Neural cell (in vitro differentiated cells): ENCODE measurements around the gene SNX32. TPM values are rescaled to one million over a fixed set of nuclear protein-coding genes. Genes with fewer than 3 reads are reported as not detected.
A peak's percentile ranks its signal among the peaks of the same experiment; 100 is the strongest.

Source experiments
- H2AFZ ChIP-seq: fragments of 200-600, 300-800 bp; sonication (generic), shearing (Covaris generic); 2 replicates; pipeline ENCODE4 v1.6.0; 2014; ENCODE audit warnings: low read depth, mild to moderate bottlenecking, antibody characterized with exemption, low read length, moderate library complexity
- H3F3A ChIP-seq: fragments of 200-600 bp; shearing (Covaris generic); 2 replicates; pipeline ENCODE4 v1.6.1; 2016; ENCODE audit warnings: mild to moderate bottlenecking, moderate library complexity, mixed read lengths, antibody characterized with exemption, low read length; ENCODE audit not compliant: insufficient read depth, poor library complexity, severe bottlenecking
- H3K27ac ChIP-seq: fragments of 200-600, 300-800 bp; sonication (generic), shearing (Covaris generic); 2 replicates; pipeline ENCODE4 v1.5.1; 2014; ENCODE audit warnings: mild to moderate bottlenecking, low read length, moderate library complexity
- H3K27me3 ChIP-seq: fragments of 300-800, 200-600 bp; sonication (generic), shearing (Covaris generic); 2 replicates; pipeline ENCODE4 v1.6.0; 2014; ENCODE audit warnings: mild to moderate bottlenecking, low read depth, low read length, moderate library complexity; ENCODE audit not compliant: insufficient read depth
- H3K36me3 ChIP-seq: fragments of 300-800, 200-600 bp; sonication (generic), shearing (Covaris generic); 2 replicates; pipeline ENCODE4 v1.5.1; 2014; ENCODE audit warnings: mild to moderate bottlenecking, antibody characterized with exemption, low read length, moderate library complexity; ENCODE audit not compliant: insufficient read depth
- H3K4me2 ChIP-seq: fragments of 300-800, 200-600 bp; sonication (generic), shearing (Covaris generic); 2 replicates; pipeline ENCODE4 v1.6.0; 2014; ENCODE audit warnings: mild to moderate bottlenecking, low read length
- H3K4me3 ChIP-seq: fragments of 300-800, 200-600 bp; sonication (generic), shearing (Covaris generic); 2 replicates; pipeline ENCODE4 v1.5.1; 2014; ENCODE audit warnings: mild to moderate bottlenecking, low read length, moderate library complexity
- H3K79me2 ChIP-seq: fragments of 200-600 bp; shearing (Covaris generic); replicated peaks from 2 replicates; pipeline ENCODE4 v1.6.0; 2014; ENCODE audit warnings: mild to moderate bottlenecking, low read length, moderate library complexity; ENCODE audit not compliant: insufficient read depth
- H3K9ac ChIP-seq: fragments of 300-800, 200-600 bp; sonication (generic), shearing (Covaris generic); 2 replicates; pipeline ENCODE4 v1.6.1; 2016; ENCODE audit warnings: mild to moderate bottlenecking, low read length, mixed read lengths
- H3K9me2 ChIP-seq: fragments of 200-600 bp; shearing (Covaris generic); 2 replicates; pipeline ENCODE4 v1.6.1; 2016; ENCODE audit warnings: mild to moderate bottlenecking, low read length, mixed read lengths; ENCODE audit not compliant: insufficient read depth
- H3K9me3 ChIP-seq: fragments of 200-600, 300-800 bp; sonication (generic), shearing (Covaris generic); 2 replicates; pipeline ENCODE4 v1.6.1; 2016; ENCODE audit warnings: mild to moderate bottlenecking, mixed run types, low read length, moderate library complexity, mixed read lengths
- H4K20me1 ChIP-seq: fragments of 200-600 bp; shearing (Covaris generic); 2 replicates; pipeline ENCODE4 v1.6.1; 2016; ENCODE audit warnings: mild to moderate bottlenecking, mixed run types; ENCODE audit not compliant: insufficient read depth
- EP300 ChIP-seq: fragments of 450-650 bp; conservative IDR thresholded peaks from 2 replicates; pipeline ENCODE4 v1.6.1; 2014; ENCODE audit warnings: antibody characterized with exemption, mild to moderate bottlenecking, moderate library complexity; ENCODE audit not compliant: poor library complexity, severe bottlenecking
- EZH2 ChIP-seq: fragments of 200-600, 300-800 bp; shearing (Covaris generic), sonication (generic); IDR thresholded peaks from 2 replicates; pipeline ENCODE4 v1.6.1; 2014; ENCODE audit warnings: antibody characterized with exemption, low read length, borderline replicate concordance, mild to moderate bottlenecking; ENCODE audit not compliant: insufficient read depth, poor library complexity, severe bottlenecking
- MXI1 ChIP-seq: fragments of 450-650 bp; conservative IDR thresholded peaks from 2 replicates; pipeline ENCODE4 v1.6.1; 2014; ENCODE audit warnings: antibody characterized with exemption, mild to moderate bottlenecking; ENCODE audit not compliant: poor library complexity, severe bottlenecking
- POLR2AphosphoS5 ChIP-seq: IDR thresholded peaks from 2 replicates; pipeline ENCODE4 v1.6.1; 2012
- TAF1 ChIP-seq: IDR thresholded peaks from 2 replicates; pipeline ENCODE4 v1.6.1; 2012; ENCODE audit warnings: low read depth
- polyA plus RNA-seq: library from polyadenylated mRNA; depleted of rRNA; stranded (reverse); fragments of >200 nt; gene quantifications from 2 replicates; pipeline ENCODE4 v1.2.3, GENCODE V29; 2014
- TF ChIP-seq, protein P1 (sequence below): fragments of 450-650 bp; IDR thresholded peaks from 2 replicates; pipeline ENCODE4 v1.5.1; 2014; ENCODE audit warnings: antibody characterized with exemption, mild to moderate bottlenecking, moderate library complexity; ENCODE audit not compliant: poor library complexity, severe bottlenecking
- TF ChIP-seq, protein P2 (sequence below): IDR thresholded peaks from 2 replicates; pipeline ENCODE4 v1.6.1; 2012; ENCODE audit warnings: borderline replicate concordance

Gene SNX32
- polyA plus RNA-seq, 1 donor from 2014 or later: 16.0 TPM

DNA sequence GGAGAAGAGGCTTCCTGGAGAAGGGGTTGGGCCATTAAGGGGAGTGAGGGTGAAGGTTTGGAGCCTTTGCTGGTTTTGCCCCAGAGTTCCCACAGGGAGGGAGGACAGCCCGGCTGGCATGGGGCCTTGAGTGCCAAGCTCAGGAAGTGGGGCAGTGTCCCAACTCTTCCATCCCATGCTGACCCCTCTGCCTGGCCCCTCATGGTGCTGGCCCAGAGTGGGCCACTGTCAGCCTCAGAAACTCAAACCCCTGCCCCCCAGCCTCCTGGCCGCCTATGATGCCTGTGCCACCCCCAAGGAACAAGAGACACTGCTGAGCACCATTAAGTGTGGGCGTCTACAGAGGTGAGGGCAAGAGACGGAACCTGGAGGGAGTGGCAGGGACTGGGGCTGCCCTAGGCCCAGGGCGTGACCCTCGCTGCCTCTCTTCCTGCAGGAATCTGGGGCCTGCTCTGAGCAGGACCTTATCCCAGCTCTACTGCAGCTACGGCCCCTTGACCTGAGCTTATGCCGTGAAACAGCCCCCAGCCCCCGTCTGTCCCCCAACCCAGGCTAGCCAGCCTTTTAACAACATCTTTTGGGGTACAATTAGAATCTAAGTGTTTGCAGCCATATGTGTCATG lies 31.9 kb downstream of the SNX32 start:
- Histone ChIP-seq H2AFZ (no peak overlapping the region), H3F3A (no peaks in the 10 kb centered on the region), H3K27ac (no peak overlapping the region), H3K9me3 (no peaks in the 10 kb centered on the region), H3K9me2 (no peaks in the 10 kb centered on the region), H3K27me3 (no peaks in the 10 kb centered on the region), H3K36me3 (no peaks in the 10 kb centered on the region), H4K20me1 (no peaks in the 10 kb centered on the region), H3K9ac (no peak overlapping the region), H3K4me3 (no peak overlapping the region), H3K79me2 (peaks cover 15% of the 10 kb centered on the region), H3K4me2 (no peak overlapping the region)
- peak; percentile 11 for TF ChIP-seq POLR2AphosphoS5
- TF ChIP-seq, protein P1, sequence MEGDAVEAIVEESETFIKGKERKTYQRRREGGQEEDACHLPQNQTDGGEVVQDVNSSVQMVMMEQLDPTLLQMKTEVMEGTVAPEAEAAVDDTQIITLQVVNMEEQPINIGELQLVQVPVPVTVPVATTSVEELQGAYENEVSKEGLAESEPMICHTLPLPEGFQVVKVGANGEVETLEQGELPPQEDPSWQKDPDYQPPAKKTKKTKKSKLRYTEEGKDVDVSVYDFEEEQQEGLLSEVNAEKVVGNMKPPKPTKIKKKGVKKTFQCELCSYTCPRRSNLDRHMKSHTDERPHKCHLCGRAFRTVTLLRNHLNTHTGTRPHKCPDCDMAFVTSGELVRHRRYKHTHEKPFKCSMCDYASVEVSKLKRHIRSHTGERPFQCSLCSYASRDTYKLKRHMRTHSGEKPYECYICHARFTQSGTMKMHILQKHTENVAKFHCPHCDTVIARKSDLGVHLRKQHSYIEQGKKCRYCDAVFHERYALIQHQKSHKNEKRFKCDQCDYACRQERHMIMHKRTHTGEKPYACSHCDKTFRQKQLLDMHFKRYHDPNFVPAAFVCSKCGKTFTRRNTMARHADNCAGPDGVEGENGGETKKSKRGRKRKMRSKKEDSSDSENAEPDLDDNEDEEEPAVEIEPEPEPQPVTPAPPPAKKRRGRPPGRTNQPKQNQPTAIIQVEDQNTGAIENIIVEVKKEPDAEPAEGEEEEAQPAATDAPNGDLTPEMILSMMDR: no peak

- peaks cover 5% of the 10 kb centered on the region for H3K79me2 ChIP-seq
- no peaks in the 10 kb centered on the region for H3K9me3 ChIP-seq
- H3K4me3 ChIP-seq: no peak overlapping the region
- TF ChIP-seq TAF1: no peak
- no peak for TF ChIP-seq POLR2AphosphoS5
- no peak for TF ChIP-seq MXI1
- no peak for TF ChIP-seq EZH2
- TF ChIP-seq, protein P2, sequence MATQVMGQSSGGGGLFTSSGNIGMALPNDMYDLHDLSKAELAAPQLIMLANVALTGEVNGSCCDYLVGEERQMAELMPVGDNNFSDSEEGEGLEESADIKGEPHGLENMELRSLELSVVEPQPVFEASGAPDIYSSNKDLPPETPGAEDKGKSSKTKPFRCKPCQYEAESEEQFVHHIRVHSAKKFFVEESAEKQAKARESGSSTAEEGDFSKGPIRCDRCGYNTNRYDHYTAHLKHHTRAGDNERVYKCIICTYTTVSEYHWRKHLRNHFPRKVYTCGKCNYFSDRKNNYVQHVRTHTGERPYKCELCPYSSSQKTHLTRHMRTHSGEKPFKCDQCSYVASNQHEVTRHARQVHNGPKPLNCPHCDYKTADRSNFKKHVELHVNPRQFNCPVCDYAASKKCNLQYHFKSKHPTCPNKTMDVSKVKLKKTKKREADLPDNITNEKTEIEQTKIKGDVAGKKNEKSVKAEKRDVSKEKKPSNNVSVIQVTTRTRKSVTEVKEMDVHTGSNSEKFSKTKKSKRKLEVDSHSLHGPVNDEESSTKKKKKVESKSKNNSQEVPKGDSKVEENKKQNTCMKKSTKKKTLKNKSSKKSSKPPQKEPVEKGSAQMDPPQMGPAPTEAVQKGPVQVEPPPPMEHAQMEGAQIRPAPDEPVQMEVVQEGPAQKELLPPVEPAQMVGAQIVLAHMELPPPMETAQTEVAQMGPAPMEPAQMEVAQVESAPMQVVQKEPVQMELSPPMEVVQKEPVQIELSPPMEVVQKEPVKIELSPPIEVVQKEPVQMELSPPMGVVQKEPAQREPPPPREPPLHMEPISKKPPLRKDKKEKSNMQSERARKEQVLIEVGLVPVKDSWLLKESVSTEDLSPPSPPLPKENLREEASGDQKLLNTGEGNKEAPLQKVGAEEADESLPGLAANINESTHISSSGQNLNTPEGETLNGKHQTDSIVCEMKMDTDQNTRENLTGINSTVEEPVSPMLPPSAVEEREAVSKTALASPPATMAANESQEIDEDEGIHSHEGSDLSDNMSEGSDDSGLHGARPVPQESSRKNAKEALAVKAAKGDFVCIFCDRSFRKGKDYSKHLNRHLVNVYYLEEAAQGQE: no peak
- no peak for TF ChIP-seq EP300
- H3K9ac ChIP-seq: no peak overlapping the region
- H3K27ac ChIP-seq: no peak overlapping the region
- no peaks in the 10 kb centered on the region for H3K9me2 ChIP-seq
- H3K36me3 ChIP-seq: no peaks in the 10 kb centered on the region
- no peaks in the 10 kb centered on the region for H4K20me1 ChIP-seq
- no peaks in the 10 kb centered on the region for H3K27me3 ChIP-seq
- H2AFZ ChIP-seq: no peak overlapping the region
- no peak overlapping the region for H3K4me2 ChIP-seq
- H3F3A ChIP-seq: no peaks in the 10 kb centered on the region
Observed at GRCh38 chr11:65866509-65867283, 32.9 kb downstream of the SNX32 start.
